ENCODE results near the gene CNPY4.

Gene CNPY4

DNA sequence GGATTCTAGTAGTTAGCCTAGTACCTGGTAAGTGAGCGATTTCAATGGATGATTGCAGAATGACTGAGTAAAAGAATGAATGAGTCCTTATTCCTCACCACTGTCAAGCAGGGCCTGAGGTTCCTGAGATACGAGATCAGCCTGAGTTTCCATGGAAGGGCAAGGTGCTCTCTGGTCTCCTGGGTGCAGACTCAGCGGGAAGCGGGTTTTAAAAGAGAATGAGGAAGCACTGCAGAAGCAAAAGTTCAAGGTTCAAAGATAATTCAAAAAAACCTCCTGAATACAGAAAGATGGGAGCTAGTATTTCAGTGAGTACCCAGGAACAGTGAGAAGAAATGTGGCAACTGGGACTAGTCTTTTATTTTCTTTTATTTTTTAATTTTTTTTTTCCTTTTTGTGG lies 42.2 kb upstream of the CNPY4 start:
- H3K4me3 ChIP-seq (ENCODE audit: low read depth, low read length), result no peak overlapping the region
- no peak for DNase-seq (ENCODE audit: low read depth)
- TF ChIP-seq, protein P1, sequence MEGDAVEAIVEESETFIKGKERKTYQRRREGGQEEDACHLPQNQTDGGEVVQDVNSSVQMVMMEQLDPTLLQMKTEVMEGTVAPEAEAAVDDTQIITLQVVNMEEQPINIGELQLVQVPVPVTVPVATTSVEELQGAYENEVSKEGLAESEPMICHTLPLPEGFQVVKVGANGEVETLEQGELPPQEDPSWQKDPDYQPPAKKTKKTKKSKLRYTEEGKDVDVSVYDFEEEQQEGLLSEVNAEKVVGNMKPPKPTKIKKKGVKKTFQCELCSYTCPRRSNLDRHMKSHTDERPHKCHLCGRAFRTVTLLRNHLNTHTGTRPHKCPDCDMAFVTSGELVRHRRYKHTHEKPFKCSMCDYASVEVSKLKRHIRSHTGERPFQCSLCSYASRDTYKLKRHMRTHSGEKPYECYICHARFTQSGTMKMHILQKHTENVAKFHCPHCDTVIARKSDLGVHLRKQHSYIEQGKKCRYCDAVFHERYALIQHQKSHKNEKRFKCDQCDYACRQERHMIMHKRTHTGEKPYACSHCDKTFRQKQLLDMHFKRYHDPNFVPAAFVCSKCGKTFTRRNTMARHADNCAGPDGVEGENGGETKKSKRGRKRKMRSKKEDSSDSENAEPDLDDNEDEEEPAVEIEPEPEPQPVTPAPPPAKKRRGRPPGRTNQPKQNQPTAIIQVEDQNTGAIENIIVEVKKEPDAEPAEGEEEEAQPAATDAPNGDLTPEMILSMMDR (conservative IDR thresholded peaks at IDR 0.05; ENCODE audit: low read depth, low read length), result no peak

DNA sequence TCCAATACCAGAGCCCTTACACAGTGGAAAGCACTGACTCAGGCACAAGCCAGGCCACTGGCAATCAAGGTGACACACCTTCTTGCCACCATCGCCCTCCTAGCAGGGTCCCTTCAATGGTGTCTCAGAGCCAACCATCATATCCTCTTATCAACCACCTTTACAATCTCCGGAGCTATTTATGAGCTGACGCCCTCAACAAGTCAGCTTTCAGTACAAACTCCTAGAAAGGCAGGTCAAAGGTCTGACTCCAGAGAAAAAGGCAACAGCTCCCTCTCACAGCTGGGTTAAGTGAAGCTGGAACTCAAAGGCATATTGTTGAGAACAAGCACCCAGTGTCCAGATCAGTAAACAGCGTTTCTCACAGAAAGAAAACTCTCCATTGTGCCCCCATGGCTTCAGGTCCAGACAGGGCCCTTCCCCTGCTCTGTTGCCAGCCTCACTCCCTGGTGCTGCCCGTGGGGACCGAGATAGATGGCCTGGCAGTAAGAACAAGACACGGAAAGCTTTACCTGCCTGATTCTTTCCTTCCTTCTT lies 40.3 kb upstream of the CNPY4 start:
- TF ChIP-seq, protein P1 (conservative IDR thresholded peaks at IDR 0.05; ENCODE audit: low read depth, low read length), result no peak
- no peak overlapping the region for H3K4me3 ChIP-seq (ENCODE audit: low read depth, low read length)
- no peak for DNase-seq (ENCODE audit: low read depth)

- H3K4me3 ChIP-seq (ENCODE audit: low read depth, low read length), result peak overlapping the region; percentile 99
- DNase-seq (ENCODE audit: low read depth), result peak; percentile 33
- TF ChIP-seq, protein P1 (conservative IDR thresholded peaks at IDR 0.05; ENCODE audit: low read depth, low read length), result peak; percentile 8
Observed at GRCh38 chr7:100080907-100081534, 38.4 kb upstream of the CNPY4 start.

DNA sequence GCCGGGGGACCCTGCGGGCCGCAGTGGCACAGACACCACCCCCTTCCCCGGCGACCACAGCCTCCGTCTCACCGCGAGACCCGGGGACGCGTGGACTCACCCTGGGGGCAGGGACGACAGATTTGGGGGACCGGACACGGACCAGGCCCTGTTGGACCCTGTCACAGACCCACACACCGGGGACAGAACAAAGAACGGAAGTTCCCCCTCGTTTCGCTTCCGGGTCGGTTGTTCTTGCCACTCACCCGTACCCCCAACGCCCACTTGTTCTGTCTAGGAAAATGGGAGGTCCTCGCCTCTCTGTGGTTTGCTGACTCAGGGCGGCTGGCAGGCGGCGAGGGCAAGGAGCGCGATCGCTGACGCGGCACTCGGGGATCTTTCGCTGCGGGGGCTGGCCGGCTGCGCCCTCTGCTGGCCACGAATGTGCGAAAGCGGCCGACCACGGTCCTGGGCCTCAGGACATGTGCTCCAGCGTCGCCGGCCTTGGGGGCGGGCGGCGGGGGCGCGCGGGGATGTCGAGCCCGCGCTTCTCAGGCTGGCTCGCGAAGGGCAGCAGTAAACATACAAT lies 37.8 kb upstream of the CNPY4 start, which contains the start of gene ZNF3:
Gene ZNF3 (minus strand): TSS at position 189 of the 568 bp plus-strand sequence. CDS start 4,366 bp downstream, outside the sequence.
- DNase-seq (ENCODE audit: low read depth), result peak; percentile 99
- H3K4me3 ChIP-seq (ENCODE audit: low read depth, low read length), result peak within 1 kb of the TSS; percentile 99
- TF ChIP-seq, protein P1 (conservative IDR thresholded peaks at IDR 0.05; ENCODE audit: low read depth, low read length), result peak; percentile 77

GRCh38 chr7:100082978-100083377 lies 36.5 kb upstream of the CNPY4 start:
- no peak for DNase-seq (ENCODE audit: low read depth)
- H3K4me3 ChIP-seq (ENCODE audit: low read depth, low read length), result no peak overlapping the region
- TF ChIP-seq, protein P1 (conservative IDR thresholded peaks at IDR 0.05; ENCODE audit: low read depth, low read length), result no peak

GRCh38 chr7:100085515-100085914 lies 33.9 kb upstream of the CNPY4 start:
- no peak overlapping the region for H3K4me3 ChIP-seq (ENCODE audit: low read depth, low read length)
- TF ChIP-seq, protein P1 (conservative IDR thresholded peaks at IDR 0.05; ENCODE audit: low read depth, low read length), result no peak
- DNase-seq (ENCODE audit: low read depth), result no peak

Data from choroid plexus epithelial cell (primary cell).